GM12873 (cell line): ENCODE data around the gene DISP3.

Experiments
- CTCF ChIP-seq: IDR thresholded peaks from 2 replicates; pipeline ENCODE4 v1.5.1; 2012; ENCODE audit warnings: low read depth, mild to moderate bottlenecking, moderate library complexity, low read length, control low read depth; ENCODE audit not compliant: insufficient read depth; ENCODE audit errors: missing control alignments

The DISP3 gene

GRCh38 chr1:11527541-11528452, 48.8 kb downstream of the DISP3 start:
- no peak for TF ChIP-seq CTCF

GRCh38 chr1:11528611-11529261, 49.8 kb downstream of the DISP3 start:
- TF ChIP-seq CTCF = no peak

- no peak for TF ChIP-seq CTCF
These were observed 50.4 kb downstream of the DISP3 start for GRCh38 chr1:11529330-11529729.

- no peak for TF ChIP-seq CTCF
These were observed 51.1 kb downstream of the DISP3 start for GRCh38 chr1:11529763-11530730.

GRCh38 chr1:11530731-11531311, 51.9 kb downstream of the DISP3 start:
- no peak for TF ChIP-seq CTCF

GRCh38 chr1:11531314-11531870, 52.4 kb downstream of the DISP3 start:
- TF ChIP-seq CTCF = no peak
